SKM-1 (cell line): Measurements from ENCODE around the gene CDYL.
"Not testable (repeated sequence)": the region's sequence is repeated elsewhere in the genome, so short reads cannot be mapped to it uniquely, and the experiment has no call there.

Experiments used
- DNase-seq: peaks from one replicate; lab custom pipeline; 2025; ENCODE audit not compliant: unreplicated experiment; lab: John Stamatoyannopoulos, UW

Gene CDYL

GRCh38 chr6:4840169-4840568 is 64.0 kb downstream of the CDYL start:
- no peak for DNase-seq

GRCh38 chr6:4844108-4844507 is 67.9 kb downstream of the CDYL start:
- no peak for DNase-seq

- no peak for DNase-seq
These were observed 70.2 kb downstream of the CDYL start for GRCh38 chr6:4846387-4846786.

- no peak for DNase-seq
These were observed 72.3 kb downstream of the CDYL start for GRCh38 chr6:4848382-4849068.

- no peak for DNase-seq
These were observed 73.2 kb downstream of the CDYL start for GRCh38 chr6:4849226-4850022.

- no peak for DNase-seq
These were observed 74.8 kb downstream of the CDYL start for GRCh38 chr6:4851035-4851434.

- not testable (repeated sequence) for DNase-seq
These were observed 76.0 kb downstream of the CDYL start for GRCh38 chr6:4852186-4852585.

GRCh38 chr6:4852938-4853337 is 76.7 kb downstream of the CDYL start:
- DNase-seq, result no peak

GRCh38 chr6:4853349-4853748 is 77.1 kb downstream of the CDYL start:
- DNase-seq, result no peak

GRCh38 chr6:4853782-4854511 is 77.7 kb downstream of the CDYL start:
- DNase-seq, result no peak

- no peak for DNase-seq
These were observed 80.6 kb downstream of the CDYL start for GRCh38 chr6:4856785-4857184.

- DNase-seq, result no peak
These were observed 82.2 kb downstream of the CDYL start for GRCh38 chr6:4858194-4859015.

- no peak for DNase-seq
These were observed 84.2 kb downstream of the CDYL start for GRCh38 chr6:4860387-4860786.

- no peak for DNase-seq
These were observed 85.4 kb downstream of the CDYL start for GRCh38 chr6:4861564-4861963.

GRCh38 chr6:4864519-4864918 is 88.3 kb downstream of the CDYL start:
- peak; percentile 38 for DNase-seq

- not testable (repeated sequence) for DNase-seq
These were observed 88.8 kb downstream of the CDYL start for GRCh38 chr6:4865006-4865405.

- no peak for DNase-seq
These were observed 94.8 kb downstream of the CDYL start for GRCh38 chr6:4870821-4871494.

GRCh38 chr6:4871825-4872224 is 95.6 kb downstream of the CDYL start:
- no peak for DNase-seq

- DNase-seq, result no peak
These were observed 96.6 kb downstream of the CDYL start for GRCh38 chr6:4872841-4873240.

GRCh38 chr6:4873928-4874327 is 97.7 kb downstream of the CDYL start:
- no peak for DNase-seq
